HCT116 (cell line): ENCODE results near the gene P2RX6.
"Not testable (repeated sequence)": the region's sequence is repeated elsewhere in the genome, so short reads cannot be mapped to it uniquely, and the experiment has no call there.

Experiments
- ATF3 ChIP-seq: IDR thresholded peaks from 2 replicates; pipeline ENCODE4 v1.6.1; 2012
- SP1 ChIP-seq: IDR thresholded peaks from 2 replicates; pipeline ENCODE4 v1.6.1; 2012; ENCODE audit warnings: low read depth
- TF ChIP-seq, protein P1 (sequence below), 3 experiments: fragments of 200-600 bp in 1 of 3; sonication (generic) in 1 of 3; IDR thresholded peaks in 2 of 3; conservative IDR thresholded peaks in 1 of 3; 2 replicates each; pipeline ENCODE4 v1.5.1; 2012 to 2017; ENCODE audit warnings: low read depth in 2 of 3, low read length in 2 of 3, antibody characterized with exemption in 1 of 3, borderline replicate concordance in 1 of 3, control low read depth in 1 of 3, mild to moderate bottlenecking in 1 of 3, mixed read lengths in 1 of 3, mixed run types in 1 of 3, moderate library complexity in 1 of 3; ENCODE audit not compliant: insufficient read depth in 1 of 3

- not testable (repeated sequence) for TF ChIP-seq ATF3, SP1
- TF ChIP-seq, protein P1, sequence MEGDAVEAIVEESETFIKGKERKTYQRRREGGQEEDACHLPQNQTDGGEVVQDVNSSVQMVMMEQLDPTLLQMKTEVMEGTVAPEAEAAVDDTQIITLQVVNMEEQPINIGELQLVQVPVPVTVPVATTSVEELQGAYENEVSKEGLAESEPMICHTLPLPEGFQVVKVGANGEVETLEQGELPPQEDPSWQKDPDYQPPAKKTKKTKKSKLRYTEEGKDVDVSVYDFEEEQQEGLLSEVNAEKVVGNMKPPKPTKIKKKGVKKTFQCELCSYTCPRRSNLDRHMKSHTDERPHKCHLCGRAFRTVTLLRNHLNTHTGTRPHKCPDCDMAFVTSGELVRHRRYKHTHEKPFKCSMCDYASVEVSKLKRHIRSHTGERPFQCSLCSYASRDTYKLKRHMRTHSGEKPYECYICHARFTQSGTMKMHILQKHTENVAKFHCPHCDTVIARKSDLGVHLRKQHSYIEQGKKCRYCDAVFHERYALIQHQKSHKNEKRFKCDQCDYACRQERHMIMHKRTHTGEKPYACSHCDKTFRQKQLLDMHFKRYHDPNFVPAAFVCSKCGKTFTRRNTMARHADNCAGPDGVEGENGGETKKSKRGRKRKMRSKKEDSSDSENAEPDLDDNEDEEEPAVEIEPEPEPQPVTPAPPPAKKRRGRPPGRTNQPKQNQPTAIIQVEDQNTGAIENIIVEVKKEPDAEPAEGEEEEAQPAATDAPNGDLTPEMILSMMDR (IDR thresholded peaks at IDR 0.05 in 2 of 3, conservative IDR thresholded peaks at IDR 0.05 in 1 of 3; ENCODE audit: borderline replicate concordance in 1 of 3, insufficient read depth in 1 of 3, low read depth in 2 of 3, low read length in 2 of 3) = not testable (repeated sequence)
These were observed 34.0 kb downstream of the P2RX6 start for GRCh38 chr22:21048965-21049364.
